Tibial nerve (tissue), 3 donors: ENCODE results near the gene RHOBTB3.

Experiments
- POLR2A ChIP-seq, 2 donors: fragments of 450-650 bp; IDR thresholded peaks; one replicate each; pipeline ENCODE4 v1.6.1; 2017; ENCODE audit warnings: antibody characterized with exemption in 2 of 2, mild to moderate bottlenecking in 2 of 2, moderate library complexity in 2 of 2
- TF ChIP-seq, protein P1 (sequence below), 5 experiments: fragments of 200-600 bp in 3 of 5; fragments of 450-650 bp in 2 of 5; sonication (generic) in 3 of 5; IDR thresholded peaks; one replicate each; pipeline ENCODE4 v1.5.1; 2016 to 2019; ENCODE audit warnings: antibody characterized with exemption in 5 of 5, mild to moderate bottlenecking in 3 of 5, moderate library complexity in 2 of 5

DNA sequence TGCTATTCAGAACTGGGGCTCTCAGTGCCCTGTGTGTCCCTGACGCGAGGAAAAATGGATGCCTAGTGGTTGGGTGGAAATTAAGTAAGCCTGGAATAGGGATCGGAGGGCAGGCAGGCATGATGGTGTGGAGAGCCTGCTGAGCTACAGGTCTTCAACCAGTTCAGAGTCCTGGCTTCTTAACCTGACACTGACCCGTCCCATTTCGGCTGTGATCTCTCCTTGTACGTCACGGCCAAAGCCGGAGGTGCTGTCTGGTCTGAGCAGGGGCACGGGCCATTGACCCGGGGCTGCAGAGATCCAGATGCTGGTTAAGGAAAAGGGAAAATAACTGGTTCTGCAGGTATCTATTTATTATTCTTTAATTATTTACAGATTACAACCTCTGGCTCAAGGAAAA, 27.9 kb downstream of the RHOBTB3 start:
- TF ChIP-seq, protein P1, sequence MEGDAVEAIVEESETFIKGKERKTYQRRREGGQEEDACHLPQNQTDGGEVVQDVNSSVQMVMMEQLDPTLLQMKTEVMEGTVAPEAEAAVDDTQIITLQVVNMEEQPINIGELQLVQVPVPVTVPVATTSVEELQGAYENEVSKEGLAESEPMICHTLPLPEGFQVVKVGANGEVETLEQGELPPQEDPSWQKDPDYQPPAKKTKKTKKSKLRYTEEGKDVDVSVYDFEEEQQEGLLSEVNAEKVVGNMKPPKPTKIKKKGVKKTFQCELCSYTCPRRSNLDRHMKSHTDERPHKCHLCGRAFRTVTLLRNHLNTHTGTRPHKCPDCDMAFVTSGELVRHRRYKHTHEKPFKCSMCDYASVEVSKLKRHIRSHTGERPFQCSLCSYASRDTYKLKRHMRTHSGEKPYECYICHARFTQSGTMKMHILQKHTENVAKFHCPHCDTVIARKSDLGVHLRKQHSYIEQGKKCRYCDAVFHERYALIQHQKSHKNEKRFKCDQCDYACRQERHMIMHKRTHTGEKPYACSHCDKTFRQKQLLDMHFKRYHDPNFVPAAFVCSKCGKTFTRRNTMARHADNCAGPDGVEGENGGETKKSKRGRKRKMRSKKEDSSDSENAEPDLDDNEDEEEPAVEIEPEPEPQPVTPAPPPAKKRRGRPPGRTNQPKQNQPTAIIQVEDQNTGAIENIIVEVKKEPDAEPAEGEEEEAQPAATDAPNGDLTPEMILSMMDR (IDR thresholded peaks at IDR 0.05): no peak
- no peak for TF ChIP-seq POLR2A (IDR thresholded peaks at IDR 0.05)
